ENCODE data around the gene ZDHHC13.

ZDHHC13 gene

GRCh38 chr11:19076744-19077589 lies 40.0 kb upstream of the ZDHHC13 start:
- peak; percentile 36 for DNase-seq
- peak; percentile 77 for TF ChIP-seq CTCF (IDR thresholded peaks at IDR 0.05; ENCODE audit: low read depth, low read length)
- Histone ChIP-seq H3K36me3 (no peaks in the 10 kb centered on the region), H3K27me3 (no peaks in the 10 kb centered on the region), H3K4me3 (ENCODE audit: low read depth, low read length) (no peak overlapping the region), H3K9me3 (no peaks in the 10 kb centered on the region), H3K4me1 (no peaks in the 10 kb centered on the region)

- no peak for DNase-seq
- H3K36me3 ChIP-seq: no peaks in the 10 kb centered on the region
- no peak overlapping the region for H3K4me3 ChIP-seq (ENCODE audit: low read depth, low read length)
- H3K9me3 ChIP-seq: no peaks in the 10 kb centered on the region
- no peak for TF ChIP-seq CTCF (IDR thresholded peaks at IDR 0.05; ENCODE audit: low read depth, low read length)
- H3K27me3 ChIP-seq: no peaks in the 10 kb centered on the region
- no peaks in the 10 kb centered on the region for H3K4me1 ChIP-seq
Measured at GRCh38 chr11:19077965-19078364, 39.0 kb upstream of the ZDHHC13 start.

GRCh38 chr11:19079643-19080440 lies 37.1 kb upstream of the ZDHHC13 start:
- Histone ChIP-seq H3K27me3 (no peaks in the 10 kb centered on the region), H3K36me3 (no peaks in the 10 kb centered on the region), H3K9me3 (no peaks in the 10 kb centered on the region), H3K4me3 (ENCODE audit: low read depth, low read length) (no peak overlapping the region), H3K4me1 (no peaks in the 10 kb centered on the region)
- TF ChIP-seq CTCF (IDR thresholded peaks at IDR 0.05; ENCODE audit: low read depth, low read length): no peak
- no peak for DNase-seq

DNA sequence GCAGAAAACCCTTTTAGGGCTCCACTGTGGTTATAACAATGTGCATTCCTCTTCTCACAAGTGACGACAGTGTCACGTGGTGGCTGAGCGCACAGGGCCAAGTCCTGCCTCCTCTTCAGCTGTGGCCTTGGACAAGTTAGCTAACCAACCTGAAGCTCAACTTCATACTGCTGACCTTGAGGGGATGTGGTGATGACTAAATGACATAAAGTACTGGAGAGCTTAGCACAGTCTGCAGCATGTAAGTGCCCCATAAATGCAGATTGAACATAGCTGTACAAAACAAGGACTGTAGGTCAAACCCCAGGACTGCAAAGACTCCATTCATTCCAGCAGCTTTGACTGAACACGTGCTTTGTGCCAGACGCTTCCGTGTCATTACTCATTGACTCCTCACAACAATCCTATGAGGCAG lies 36.4 kb upstream of the ZDHHC13 start:
- no peaks in the 10 kb centered on the region for H3K4me1 ChIP-seq
- no peaks in the 10 kb centered on the region for H3K27me3 ChIP-seq
- TF ChIP-seq CTCF (IDR thresholded peaks at IDR 0.05; ENCODE audit: low read depth, low read length): no peak
- no peaks in the 10 kb centered on the region for H3K36me3 ChIP-seq
- no peaks in the 10 kb centered on the region for H3K9me3 ChIP-seq
- DNase-seq: no peak
- no peak overlapping the region for H3K4me3 ChIP-seq (ENCODE audit: low read depth, low read length)

GRCh38 chr11:19083166-19083565 lies 33.8 kb upstream of the ZDHHC13 start:
- H3K36me3 ChIP-seq: no peaks in the 10 kb centered on the region
- H3K27me3 ChIP-seq: no peaks in the 10 kb centered on the region
- no peaks in the 10 kb centered on the region for H3K4me1 ChIP-seq
- TF ChIP-seq CTCF (IDR thresholded peaks at IDR 0.05; ENCODE audit: low read depth, low read length): no peak
- DNase-seq: no peak
- no peaks in the 10 kb centered on the region for H3K9me3 ChIP-seq
- no peak overlapping the region for H3K4me3 ChIP-seq (ENCODE audit: low read depth, low read length)
